Measurements from ENCODE around the gene ANKRA2. TPM values are rescaled to one million over a fixed set of nuclear protein-coding genes. Genes with fewer than 3 reads are reported as not detected.

Gene ANKRA2
- total and polyA plus RNA-seq, 10 of the 15 experiments (the other 5 are each of a cell fraction or from before 2014, with no cell fraction given): 12.3 to 47.1 (median 21.9) TPM

- TF ChIP-seq REST (IDR thresholded peaks at IDR 0.05; ENCODE audit: low read depth, low read length): 0 out of 2 replicates have a peak, but pooled peaks have one; percentile 25
- TF ChIP-seq POLR2A (IDR thresholded peaks at IDR 0.05; ENCODE audit: low read depth, low read length): peak; percentile 90
- no peak for TF ChIP-seq HDAC2 (IDR thresholded peaks at IDR 0.05)
- TF ChIP-seq ASH2L (IDR thresholded peaks at IDR 0.05; ENCODE audit: borderline replicate concordance, low read depth): peak; percentile 44; the same call in 1 of the 2 replicates
- no peak; the same call in 1 of the 2 replicates for TF ChIP-seq TCF3 (IDR thresholded peaks at IDR 0.05; ENCODE audit: borderline replicate concordance, insufficient read depth, low read depth, low read length)
- TF ChIP-seq CBFB (IDR thresholded peaks at IDR 0.05; ENCODE audit: low read depth): no peak
- no peak for TF ChIP-seq SREBF2 (IDR thresholded peaks at IDR 0.05; ENCODE audit: low read length)
- no peak for TF ChIP-seq ETV6 (conservative IDR thresholded peaks at IDR 0.05 in 1 of 2, IDR thresholded peaks at IDR 0.05 in 1 of 2; ENCODE audit: borderline replicate concordance in 1 of 2, low read depth in 1 of 2)
- TF ChIP-seq NFIC (IDR thresholded peaks at IDR 0.05; ENCODE audit: low read depth, low read length): no peak
- TF ChIP-seq, protein P1, sequence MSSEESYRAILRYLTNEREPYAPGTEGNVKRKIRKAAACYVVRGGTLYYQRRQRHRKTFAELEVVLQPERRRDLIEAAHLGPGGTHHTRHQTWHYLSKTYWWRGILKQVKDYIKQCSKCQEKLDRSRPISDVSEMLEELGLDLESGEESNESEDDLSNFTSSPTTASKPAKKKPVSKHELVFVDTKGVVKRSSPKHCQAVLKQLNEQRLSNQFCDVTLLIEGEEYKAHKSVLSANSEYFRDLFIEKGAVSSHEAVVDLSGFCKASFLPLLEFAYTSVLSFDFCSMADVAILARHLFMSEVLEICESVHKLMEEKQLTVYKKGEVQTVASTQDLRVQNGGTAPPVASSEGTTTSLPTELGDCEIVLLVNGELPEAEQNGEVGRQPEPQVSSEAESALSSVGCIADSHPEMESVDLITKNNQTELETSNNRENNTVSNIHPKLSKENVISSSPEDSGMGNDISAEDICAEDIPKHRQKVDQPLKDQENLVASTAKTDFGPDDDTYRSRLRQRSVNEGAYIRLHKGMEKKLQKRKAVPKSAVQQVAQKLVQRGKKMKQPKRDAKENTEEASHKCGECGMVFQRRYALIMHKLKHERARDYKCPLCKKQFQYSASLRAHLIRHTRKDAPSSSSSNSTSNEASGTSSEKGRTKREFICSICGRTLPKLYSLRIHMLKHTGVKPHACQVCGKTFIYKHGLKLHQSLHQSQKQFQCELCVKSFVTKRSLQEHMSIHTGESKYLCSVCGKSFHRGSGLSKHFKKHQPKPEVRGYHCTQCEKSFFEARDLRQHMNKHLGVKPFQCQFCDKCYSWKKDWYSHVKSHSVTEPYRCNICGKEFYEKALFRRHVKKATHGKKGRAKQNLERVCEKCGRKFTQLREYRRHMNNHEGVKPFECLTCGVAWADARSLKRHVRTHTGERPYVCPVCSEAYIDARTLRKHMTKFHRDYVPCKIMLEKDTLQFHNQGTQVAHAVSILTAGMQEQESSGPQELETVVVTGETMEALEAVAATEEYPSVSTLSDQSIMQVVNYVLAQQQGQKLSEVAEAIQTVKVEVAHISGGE (CRISPR knock-in tag; IDR thresholded peaks at IDR 0.05): no peak
- no peak for TF ChIP-seq BRCA1 (IDR thresholded peaks at IDR 0.05; ENCODE audit: low read depth, low read length)
- no peak for TF ChIP-seq SUPT20H (IDR thresholded peaks at IDR 0.05; ENCODE audit: borderline replicate concordance, control insufficient read depth, low read depth, low read length)
- TF ChIP-seq, protein P2, sequence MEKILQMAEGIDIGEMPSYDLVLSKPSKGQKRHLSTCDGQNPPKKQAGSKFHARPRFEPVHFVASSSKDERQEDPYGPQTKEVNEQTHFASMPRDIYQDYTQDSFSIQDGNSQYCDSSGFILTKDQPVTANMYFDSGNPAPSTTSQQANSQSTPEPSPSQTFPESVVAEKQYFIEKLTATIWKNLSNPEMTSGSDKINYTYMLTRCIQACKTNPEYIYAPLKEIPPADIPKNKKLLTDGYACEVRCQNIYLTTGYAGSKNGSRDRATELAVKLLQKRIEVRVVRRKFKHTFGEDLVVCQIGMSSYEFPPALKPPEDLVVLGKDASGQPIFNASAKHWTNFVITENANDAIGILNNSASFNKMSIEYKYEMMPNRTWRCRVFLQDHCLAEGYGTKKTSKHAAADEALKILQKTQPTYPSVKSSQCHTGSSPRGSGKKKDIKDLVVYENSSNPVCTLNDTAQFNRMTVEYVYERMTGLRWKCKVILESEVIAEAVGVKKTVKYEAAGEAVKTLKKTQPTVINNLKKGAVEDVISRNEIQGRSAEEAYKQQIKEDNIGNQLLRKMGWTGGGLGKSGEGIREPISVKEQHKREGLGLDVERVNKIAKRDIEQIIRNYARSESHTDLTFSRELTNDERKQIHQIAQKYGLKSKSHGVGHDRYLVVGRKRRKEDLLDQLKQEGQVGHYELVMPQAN (conservative IDR thresholded peaks at IDR 0.05): peak; percentile 95
- TF ChIP-seq EZH2 (IDR thresholded peaks at IDR 0.05; ENCODE audit: borderline replicate concordance, control insufficient read depth, low read depth, low read length): no peak
- TF ChIP-seq FOXM1 (IDR thresholded peaks at IDR 0.05; ENCODE audit: low read depth, low read length): no peak
- peak; percentile 71 for TF ChIP-seq HDGF (IDR thresholded peaks at IDR 0.05)
Observed at GRCh38 chr5:73565139-73565968, at the start of gene ANKRA2, which contains the start of gene UTP15 (continued).
